Measurements from ENCODE around the gene CLEC20A. TPM values are rescaled to one million over a fixed set of nuclear protein-coding genes. Genes with fewer than 3 reads are reported as not detected.

Gene CLEC20A
- total RNA-seq, 2 donors from 2014 or later = 0.48 TPM; not detected in 1

DNA sequence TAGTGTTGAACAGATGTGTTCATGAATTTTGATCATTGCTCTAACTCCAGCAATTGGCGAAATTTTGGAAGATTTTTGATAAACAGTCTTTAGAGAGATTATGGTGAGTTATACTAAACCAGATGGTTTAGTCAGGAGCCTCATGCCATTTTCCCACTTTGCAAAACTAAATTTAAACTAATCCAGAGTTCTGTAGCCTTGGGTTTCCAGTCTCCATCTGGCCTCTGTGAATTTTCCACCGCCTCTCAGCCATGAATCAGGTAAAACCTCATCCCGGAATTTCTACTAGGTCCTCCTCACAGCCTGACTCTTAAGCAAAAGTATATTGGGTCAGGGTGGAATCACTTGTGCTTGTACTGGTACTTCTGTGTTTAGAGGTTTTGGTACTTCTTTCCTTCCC is 44.8 kb downstream of the CLEC20A start:
- no peak overlapping the region for H3K4me3 ChIP-seq
- H3K36me3 ChIP-seq = peaks cover 19% of the 10 kb centered on the region
- TF ChIP-seq, protein P1, sequence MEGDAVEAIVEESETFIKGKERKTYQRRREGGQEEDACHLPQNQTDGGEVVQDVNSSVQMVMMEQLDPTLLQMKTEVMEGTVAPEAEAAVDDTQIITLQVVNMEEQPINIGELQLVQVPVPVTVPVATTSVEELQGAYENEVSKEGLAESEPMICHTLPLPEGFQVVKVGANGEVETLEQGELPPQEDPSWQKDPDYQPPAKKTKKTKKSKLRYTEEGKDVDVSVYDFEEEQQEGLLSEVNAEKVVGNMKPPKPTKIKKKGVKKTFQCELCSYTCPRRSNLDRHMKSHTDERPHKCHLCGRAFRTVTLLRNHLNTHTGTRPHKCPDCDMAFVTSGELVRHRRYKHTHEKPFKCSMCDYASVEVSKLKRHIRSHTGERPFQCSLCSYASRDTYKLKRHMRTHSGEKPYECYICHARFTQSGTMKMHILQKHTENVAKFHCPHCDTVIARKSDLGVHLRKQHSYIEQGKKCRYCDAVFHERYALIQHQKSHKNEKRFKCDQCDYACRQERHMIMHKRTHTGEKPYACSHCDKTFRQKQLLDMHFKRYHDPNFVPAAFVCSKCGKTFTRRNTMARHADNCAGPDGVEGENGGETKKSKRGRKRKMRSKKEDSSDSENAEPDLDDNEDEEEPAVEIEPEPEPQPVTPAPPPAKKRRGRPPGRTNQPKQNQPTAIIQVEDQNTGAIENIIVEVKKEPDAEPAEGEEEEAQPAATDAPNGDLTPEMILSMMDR (IDR thresholded peaks at IDR 0.05) = no peak
- no peaks in the 10 kb centered on the region for H3K27me3 ChIP-seq
- no peak for DNase-seq (ENCODE audit: low spot score)
- no peaks in the 10 kb centered on the region for H3K4me1 ChIP-seq
- no peak overlapping the region for H3K27ac ChIP-seq
- no peaks in the 10 kb centered on the region for H3K9me3 ChIP-seq

DNA sequence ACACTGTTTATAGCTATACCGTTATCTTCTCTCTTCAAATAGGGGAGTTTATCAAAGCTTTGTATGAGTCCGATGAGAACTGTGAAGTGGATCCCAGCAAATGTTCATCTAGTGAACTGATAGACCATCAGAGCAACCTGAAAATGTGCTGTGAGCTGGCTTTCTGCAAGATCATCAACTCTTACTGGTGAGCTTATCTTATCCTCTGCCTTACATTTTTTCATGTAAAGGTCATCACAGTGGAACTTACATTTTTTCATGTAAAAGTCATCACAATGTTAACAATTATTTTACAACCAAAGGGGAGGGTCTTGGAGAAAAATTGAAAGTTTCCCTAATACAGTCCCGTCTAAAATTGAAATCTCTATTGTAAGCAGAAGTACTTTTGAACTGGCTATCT is 45.2 kb downstream of the CLEC20A start:
- no peaks in the 10 kb centered on the region for H3K9me3 ChIP-seq
- no peaks in the 10 kb centered on the region for H3K4me1 ChIP-seq
- peaks cover 14% of the 10 kb centered on the region for H3K36me3 ChIP-seq
- no peak for DNase-seq (ENCODE audit: low spot score)
- TF ChIP-seq, protein P1 (IDR thresholded peaks at IDR 0.05) = no peak
- H3K27me3 ChIP-seq = no peaks in the 10 kb centered on the region
- H3K4me3 ChIP-seq = no peak overlapping the region
- no peak overlapping the region for H3K27ac ChIP-seq

DNA sequence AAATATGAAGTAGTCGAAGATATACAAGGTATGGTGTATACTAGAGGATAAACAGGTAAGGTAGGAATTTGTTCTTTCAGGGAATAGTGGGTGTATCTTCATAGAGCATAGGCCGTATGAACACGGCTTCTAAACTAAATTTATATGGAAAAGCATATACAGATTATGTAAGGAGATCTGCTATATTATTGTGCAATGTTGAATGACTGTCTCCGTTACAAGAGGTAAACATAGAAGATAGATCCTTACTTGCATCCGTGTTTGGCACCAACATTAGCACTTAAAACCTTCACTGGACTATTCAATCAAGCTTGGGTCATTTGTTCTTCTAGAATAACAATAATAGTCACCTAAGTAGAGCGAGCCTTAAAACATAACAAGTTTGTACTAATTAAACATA is 45.9 kb downstream of the CLEC20A start:
- Histone ChIP-seq H3K36me3 (peaks cover 14% of the 10 kb centered on the region), H3K27me3 (no peaks in the 10 kb centered on the region), H3K4me1 (no peaks in the 10 kb centered on the region), H3K27ac (no peak overlapping the region), H3K9me3 (no peaks in the 10 kb centered on the region), H3K4me3 (no peak overlapping the region)
- TF ChIP-seq, protein P1 (IDR thresholded peaks at IDR 0.05) = no peak
- no peak for DNase-seq (ENCODE audit: low spot score)

DNA sequence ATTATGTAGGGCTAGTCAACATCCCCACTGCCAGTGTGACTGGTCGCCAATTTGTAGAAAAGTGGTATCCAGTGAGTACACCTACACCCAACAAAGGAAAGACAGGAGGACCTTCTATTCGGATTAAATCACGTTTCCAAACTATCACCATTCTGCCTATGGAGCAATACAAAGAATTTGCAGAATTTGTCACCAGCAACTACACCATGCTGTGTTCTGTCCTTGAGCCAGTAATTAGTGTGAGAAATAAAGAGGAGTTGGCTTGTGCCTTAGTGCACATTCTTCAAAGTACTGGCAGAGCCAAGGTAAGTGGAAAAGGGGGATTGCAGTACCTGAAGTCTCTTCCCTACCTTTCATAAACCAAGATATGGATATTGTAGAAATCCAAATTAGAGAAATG is 53.8 kb downstream of the CLEC20A start:
- no peaks in the 10 kb centered on the region for H3K4me1 ChIP-seq
- peaks cover 39% of the 10 kb centered on the region for H3K36me3 ChIP-seq
- H3K27me3 ChIP-seq = no peaks in the 10 kb centered on the region
- H3K9me3 ChIP-seq = no peaks in the 10 kb centered on the region
- no peak overlapping the region for H3K27ac ChIP-seq
- no peak overlapping the region for H3K4me3 ChIP-seq
- no peak for DNase-seq (ENCODE audit: low spot score)
- TF ChIP-seq, protein P1 (IDR thresholded peaks at IDR 0.05) = no peak

DNA sequence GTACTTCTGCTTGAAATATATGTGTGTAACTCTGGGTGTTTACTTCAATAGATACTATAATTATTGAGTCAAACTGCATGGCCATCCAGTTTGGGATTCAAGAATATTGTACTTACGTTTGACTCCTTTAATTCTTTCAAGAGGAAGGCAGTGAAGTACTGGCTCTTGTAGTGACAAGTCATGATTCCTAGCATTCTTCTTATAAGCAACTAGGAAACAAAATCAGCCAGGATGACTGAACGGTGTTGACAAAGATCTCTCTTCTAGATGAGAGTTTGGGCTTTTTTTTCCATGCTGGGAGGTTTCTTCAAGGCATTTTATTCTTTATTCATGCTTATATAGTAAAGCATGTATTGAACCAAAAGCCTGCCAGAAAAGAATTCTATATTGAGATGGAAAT is 58.3 kb downstream of the CLEC20A start:
- Histone ChIP-seq H3K4me1 (no peaks in the 10 kb centered on the region), H3K27ac (no peak overlapping the region), H3K27me3 (no peaks in the 10 kb centered on the region), H3K9me3 (no peaks in the 10 kb centered on the region), H3K4me3 (no peak overlapping the region), H3K36me3 (peaks cover 22% of the 10 kb centered on the region)
- no peak for DNase-seq (ENCODE audit: low spot score)
- TF ChIP-seq, protein P1 (IDR thresholded peaks at IDR 0.05) = no peak

DNA sequence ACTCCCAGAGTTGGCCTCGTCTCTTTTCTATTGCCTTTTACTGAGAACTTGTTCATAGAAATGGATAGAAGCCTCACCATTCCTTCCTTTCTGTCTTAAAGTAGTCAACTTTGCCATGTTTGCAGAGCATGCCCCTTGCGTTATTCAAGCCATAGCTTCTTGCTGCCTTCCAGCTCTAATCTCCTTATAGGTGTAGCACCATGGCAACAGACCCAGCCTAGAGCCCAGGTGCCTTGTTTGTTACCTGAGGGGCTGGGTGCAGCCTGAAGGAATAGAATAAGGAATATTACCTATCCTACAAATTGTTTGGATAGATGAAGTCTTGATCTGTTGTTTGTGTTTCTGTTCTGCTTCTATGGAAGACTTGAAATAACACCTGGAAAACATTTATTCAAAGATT is 59.9 kb downstream of the CLEC20A start:
- DNase-seq (ENCODE audit: low spot score) = no peak
- no peak overlapping the region for H3K27ac ChIP-seq
- H3K27me3 ChIP-seq = no peaks in the 10 kb centered on the region
- peaks cover 8% of the 10 kb centered on the region for H3K36me3 ChIP-seq
- TF ChIP-seq, protein P1 (IDR thresholded peaks at IDR 0.05) = no peak
- H3K4me3 ChIP-seq = no peak overlapping the region
- no peaks in the 10 kb centered on the region for H3K4me1 ChIP-seq
- no peaks in the 10 kb centered on the region for H3K9me3 ChIP-seq

All from right atrium auricular region (tissue), 2 donors.